WERI-Rb-1 (cell line): Measurements from ENCODE around the gene PLOD2.

ENCODE experiments used
- DNase-seq: peaks from one replicate; pipeline ENCODE4 v3.0.0-alpha.2; 2020
- H3K27ac ChIP-seq: fragments of 250-450 bp; sonication (Bioruptor Pico); 2 replicates; pipeline ENCODE4 v1.5.1; 2020; ENCODE audit warnings: mild to moderate bottlenecking, moderate library complexity
- H3K27me3 ChIP-seq: fragments of 250-450 bp; sonication (Bioruptor Pico); 2 replicates; pipeline ENCODE4 v1.5.1; 2021; ENCODE audit warnings: mild to moderate bottlenecking, low read depth, moderate library complexity; ENCODE audit not compliant: insufficient read depth, severe bottlenecking
- H3K36me3 ChIP-seq: fragments of 250-450 bp; sonication (Bioruptor Pico); 2 replicates; pipeline ENCODE4 v1.5.1; 2020; ENCODE audit warnings: mild to moderate bottlenecking, moderate library complexity
- H3K4me3 ChIP-seq: 2 replicates; pipeline ENCODE4 v1.5.1; 2011; ENCODE audit warnings: low read depth, mild to moderate bottlenecking, control low read depth, low read length
- H3K9me3 ChIP-seq: fragments of 250-450 bp; sonication (Bioruptor Pico); 2 replicates; pipeline ENCODE4 v1.5.1; 2021; ENCODE audit warnings: mild to moderate bottlenecking, moderate library complexity; ENCODE audit not compliant: severe bottlenecking
- TF ChIP-seq, protein P1 (sequence below): IDR thresholded peaks from 2 replicates; pipeline ENCODE4 v1.5.1; 2011; ENCODE audit warnings: low read depth, mild to moderate bottlenecking, control low read depth, inconsistent platforms, low read length

Gene PLOD2

DNA sequence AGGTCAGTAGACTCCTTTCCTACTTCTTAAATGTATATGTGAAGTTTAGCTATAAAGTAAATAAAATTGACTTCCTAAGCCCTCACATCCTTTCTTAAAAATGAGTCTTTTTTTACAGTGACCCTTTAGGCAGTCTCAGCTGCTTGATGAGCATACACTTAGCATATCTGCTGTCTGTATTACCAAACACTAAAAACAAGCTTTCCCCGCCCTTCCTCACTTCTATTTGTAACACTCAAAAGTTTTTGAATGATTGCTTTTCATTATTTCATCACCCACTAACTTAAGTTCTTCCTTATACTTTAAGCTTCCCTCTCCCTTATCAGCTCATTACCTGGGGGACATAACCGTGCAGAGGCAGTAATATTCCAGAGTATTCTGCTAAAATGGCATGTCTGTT, 89.4 kb downstream of the PLOD2 start:
- no peak overlapping the region for H3K27ac ChIP-seq
- TF ChIP-seq, protein P1, sequence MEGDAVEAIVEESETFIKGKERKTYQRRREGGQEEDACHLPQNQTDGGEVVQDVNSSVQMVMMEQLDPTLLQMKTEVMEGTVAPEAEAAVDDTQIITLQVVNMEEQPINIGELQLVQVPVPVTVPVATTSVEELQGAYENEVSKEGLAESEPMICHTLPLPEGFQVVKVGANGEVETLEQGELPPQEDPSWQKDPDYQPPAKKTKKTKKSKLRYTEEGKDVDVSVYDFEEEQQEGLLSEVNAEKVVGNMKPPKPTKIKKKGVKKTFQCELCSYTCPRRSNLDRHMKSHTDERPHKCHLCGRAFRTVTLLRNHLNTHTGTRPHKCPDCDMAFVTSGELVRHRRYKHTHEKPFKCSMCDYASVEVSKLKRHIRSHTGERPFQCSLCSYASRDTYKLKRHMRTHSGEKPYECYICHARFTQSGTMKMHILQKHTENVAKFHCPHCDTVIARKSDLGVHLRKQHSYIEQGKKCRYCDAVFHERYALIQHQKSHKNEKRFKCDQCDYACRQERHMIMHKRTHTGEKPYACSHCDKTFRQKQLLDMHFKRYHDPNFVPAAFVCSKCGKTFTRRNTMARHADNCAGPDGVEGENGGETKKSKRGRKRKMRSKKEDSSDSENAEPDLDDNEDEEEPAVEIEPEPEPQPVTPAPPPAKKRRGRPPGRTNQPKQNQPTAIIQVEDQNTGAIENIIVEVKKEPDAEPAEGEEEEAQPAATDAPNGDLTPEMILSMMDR, result no peak
- no peak for DNase-seq
- H3K9me3 ChIP-seq, result no peaks in the 10 kb centered on the region
- no peaks in the 10 kb centered on the region for H3K27me3 ChIP-seq
- H3K36me3 ChIP-seq, result no peaks in the 10 kb centered on the region
- H3K4me3 ChIP-seq, result no peak overlapping the region

DNA sequence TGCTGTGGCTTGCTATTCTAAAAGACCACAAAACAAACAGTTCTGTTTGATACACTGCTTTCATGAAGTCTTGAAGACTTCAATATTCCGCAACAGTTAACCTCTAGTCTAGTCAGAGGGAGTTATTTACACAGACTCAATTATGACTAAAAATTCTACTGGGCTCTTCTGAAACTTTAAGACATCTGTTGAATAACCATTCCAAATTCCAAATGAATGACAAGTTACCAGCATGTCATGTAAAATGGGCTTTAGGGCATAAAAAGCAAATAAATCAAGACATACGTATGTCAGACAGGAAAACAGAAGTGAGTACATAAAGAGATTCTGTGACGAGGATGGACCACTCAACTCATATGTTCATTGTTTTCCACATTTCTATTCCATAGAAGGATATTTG, 93.9 kb downstream of the PLOD2 start:
- H3K9me3 ChIP-seq, result no peaks in the 10 kb centered on the region
- TF ChIP-seq, protein P1, result no peak
- DNase-seq, result no peak

DNA sequence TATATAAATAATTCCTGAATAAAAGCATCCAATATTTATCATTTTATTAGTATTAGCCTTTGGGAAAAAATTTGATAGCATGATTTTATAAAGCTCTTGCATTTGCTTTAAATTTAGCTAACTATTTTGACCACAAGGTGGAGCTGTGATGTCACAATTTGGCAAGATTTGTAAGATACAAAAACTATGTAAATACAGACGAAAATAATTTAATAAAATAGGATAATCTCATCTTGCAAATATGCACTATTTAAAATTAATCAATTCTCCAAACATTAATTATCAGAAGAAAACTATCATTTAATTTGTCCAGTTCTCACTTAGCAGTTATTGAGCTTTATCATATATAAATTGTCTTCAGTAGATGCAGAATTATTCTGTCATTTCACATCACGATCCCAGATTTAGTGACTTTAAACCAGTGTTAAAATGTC, 95.4 kb downstream of the PLOD2 start:
- no peak for DNase-seq
- H3K36me3 ChIP-seq, result no peaks in the 10 kb centered on the region
- no peak overlapping the region for H3K27ac ChIP-seq
- H3K4me3 ChIP-seq, result no peak overlapping the region
- H3K9me3 ChIP-seq, result no peaks in the 10 kb centered on the region
- TF ChIP-seq, protein P1, result no peak
- H3K27me3 ChIP-seq, result no peaks in the 10 kb centered on the region

More for the DNA sequence above, 93.9 kb downstream of the PLOD2 start:
- Histone ChIP-seq H3K36me3 (no peaks in the 10 kb centered on the region), H3K27me3 (no peaks in the 10 kb centered on the region), H3K4me3 (no peak overlapping the region), H3K27ac (no peak overlapping the region)

DNA sequence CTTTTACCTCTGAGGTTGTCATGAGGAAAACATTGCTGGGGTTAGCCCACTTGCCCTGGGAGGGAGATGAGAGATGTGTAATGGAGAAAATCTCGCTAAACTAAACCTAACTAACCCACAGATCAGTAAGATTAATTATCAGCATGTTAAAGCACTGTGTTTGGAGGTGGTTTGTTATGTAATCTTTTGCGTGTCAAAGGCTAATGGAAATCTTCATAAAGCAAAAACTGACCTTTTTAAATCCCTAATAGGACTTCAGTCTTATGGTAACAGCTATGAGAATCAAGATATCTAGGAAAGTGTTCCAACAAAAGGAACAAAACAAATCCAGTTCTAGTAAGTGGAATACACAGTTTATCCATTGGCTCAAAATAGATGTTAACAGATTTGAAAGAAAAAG, 102.7 kb downstream of the PLOD2 start:
- Histone ChIP-seq H3K9me3 (no peaks in the 10 kb centered on the region), H3K27ac (no peak overlapping the region), H3K27me3 (no peaks in the 10 kb centered on the region), H3K4me3 (no peak overlapping the region), H3K36me3 (no peaks in the 10 kb centered on the region)
- TF ChIP-seq, protein P1, result no peak
- DNase-seq, result no peak

DNA sequence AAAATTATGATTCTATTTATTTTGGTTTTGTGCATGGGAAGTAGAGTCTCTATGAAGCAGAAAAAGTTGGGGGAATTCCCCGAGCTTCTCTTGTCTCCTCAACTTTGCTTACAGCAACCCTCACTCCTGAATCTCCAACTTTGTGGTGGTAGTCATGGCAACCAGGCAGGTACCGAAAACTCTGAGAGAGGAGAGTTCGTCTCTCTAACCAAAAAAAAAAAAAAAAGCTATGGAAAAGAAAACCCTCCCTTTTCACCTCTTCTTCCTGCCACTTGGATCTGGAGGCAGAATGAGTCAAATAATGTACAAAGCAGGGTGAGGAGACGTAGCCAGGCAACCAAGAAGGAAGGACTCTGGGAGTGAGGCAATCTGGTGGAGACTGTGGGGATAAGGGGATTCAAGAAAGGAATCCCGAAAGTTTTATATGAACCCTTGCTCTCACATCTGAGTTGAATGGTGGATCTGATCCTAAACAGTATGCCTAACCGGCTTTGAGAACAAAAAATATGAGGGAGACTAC, 108.1 kb downstream of the PLOD2 start:
- no peak overlapping the region for H3K4me3 ChIP-seq
- H3K27ac ChIP-seq, result no peak overlapping the region
- H3K36me3 ChIP-seq, result no peaks in the 10 kb centered on the region
- no peaks in the 10 kb centered on the region for H3K9me3 ChIP-seq
- H3K27me3 ChIP-seq, result no peaks in the 10 kb centered on the region
- TF ChIP-seq, protein P1, result no peak
- DNase-seq, result no peak

DNA sequence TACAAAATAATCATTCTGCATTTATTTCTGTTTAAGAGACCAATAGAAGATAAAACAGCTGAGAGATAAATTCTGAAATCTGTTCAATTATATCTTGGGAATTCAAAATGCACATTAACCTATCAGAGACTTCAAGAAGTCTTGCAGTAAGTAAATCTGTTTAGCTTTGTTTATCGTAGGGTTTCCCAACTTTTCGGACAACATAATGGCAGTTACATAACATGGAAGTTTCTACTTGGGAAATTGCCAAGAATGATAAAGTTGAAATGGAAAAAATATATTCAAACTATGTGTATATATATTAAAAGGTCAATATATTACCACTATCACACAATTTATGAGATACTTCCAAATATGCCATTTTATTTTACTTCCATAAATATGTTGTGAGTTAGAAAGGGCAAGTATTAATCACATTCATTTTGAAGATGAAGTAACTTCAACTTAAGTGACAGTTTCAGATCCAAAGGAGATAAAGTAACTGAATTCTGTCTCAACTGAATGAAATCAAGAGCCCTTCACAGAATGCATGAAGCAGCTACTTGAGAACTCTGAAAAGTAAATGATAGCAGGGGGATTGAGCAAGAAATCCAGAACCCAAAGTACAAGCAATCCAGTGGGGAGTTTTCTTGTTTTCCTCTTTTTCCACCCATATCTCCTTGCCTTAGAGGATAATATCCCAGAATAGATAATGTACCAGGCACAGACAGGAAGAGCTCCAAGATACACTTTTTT, 108.8 kb downstream of the PLOD2 start:
- TF ChIP-seq, protein P1, result no peak
- no peak overlapping the region for H3K4me3 ChIP-seq
- H3K27me3 ChIP-seq, result no peaks in the 10 kb centered on the region
- no peak overlapping the region for H3K27ac ChIP-seq
- H3K36me3 ChIP-seq, result no peaks in the 10 kb centered on the region
- no peaks in the 10 kb centered on the region for H3K9me3 ChIP-seq
- DNase-seq, result no peak
